Neural cell (in vitro differentiated cells): Measurements from ENCODE around the gene ETFA. TPM values are rescaled to one million over a fixed set of nuclear protein-coding genes. Genes with fewer than 3 reads are reported as not detected.

ENCODE experiments used
- H2AFZ ChIP-seq: fragments of 200-600, 300-800 bp; sonication (generic), shearing (Covaris generic); 2 replicates; pipeline ENCODE4 v1.6.0; 2014; ENCODE audit warnings: low read depth, mild to moderate bottlenecking, antibody characterized with exemption, low read length, moderate library complexity
- H3F3A ChIP-seq: fragments of 200-600 bp; shearing (Covaris generic); 2 replicates; pipeline ENCODE4 v1.6.1; 2016; ENCODE audit warnings: mild to moderate bottlenecking, moderate library complexity, mixed read lengths, antibody characterized with exemption, low read length; ENCODE audit not compliant: insufficient read depth, poor library complexity, severe bottlenecking
- H3K27ac ChIP-seq: fragments of 200-600, 300-800 bp; sonication (generic), shearing (Covaris generic); 2 replicates; pipeline ENCODE4 v1.5.1; 2014; ENCODE audit warnings: mild to moderate bottlenecking, low read length, moderate library complexity
- H3K27me3 ChIP-seq: fragments of 300-800, 200-600 bp; sonication (generic), shearing (Covaris generic); 2 replicates; pipeline ENCODE4 v1.6.0; 2014; ENCODE audit warnings: mild to moderate bottlenecking, low read depth, low read length, moderate library complexity; ENCODE audit not compliant: insufficient read depth
- H3K36me3 ChIP-seq: fragments of 300-800, 200-600 bp; sonication (generic), shearing (Covaris generic); 2 replicates; pipeline ENCODE4 v1.5.1; 2014; ENCODE audit warnings: mild to moderate bottlenecking, antibody characterized with exemption, low read length, moderate library complexity; ENCODE audit not compliant: insufficient read depth
- H3K4me2 ChIP-seq: fragments of 300-800, 200-600 bp; sonication (generic), shearing (Covaris generic); 2 replicates; pipeline ENCODE4 v1.6.0; 2014; ENCODE audit warnings: mild to moderate bottlenecking, low read length
- H3K4me3 ChIP-seq: fragments of 300-800, 200-600 bp; sonication (generic), shearing (Covaris generic); 2 replicates; pipeline ENCODE4 v1.5.1; 2014; ENCODE audit warnings: mild to moderate bottlenecking, low read length, moderate library complexity
- H3K79me2 ChIP-seq: fragments of 200-600 bp; shearing (Covaris generic); replicated peaks from 2 replicates; pipeline ENCODE4 v1.6.0; 2014; ENCODE audit warnings: mild to moderate bottlenecking, low read length, moderate library complexity; ENCODE audit not compliant: insufficient read depth
- H3K9ac ChIP-seq: fragments of 300-800, 200-600 bp; sonication (generic), shearing (Covaris generic); 2 replicates; pipeline ENCODE4 v1.6.1; 2016; ENCODE audit warnings: mild to moderate bottlenecking, low read length, mixed read lengths
- H3K9me2 ChIP-seq: fragments of 200-600 bp; shearing (Covaris generic); 2 replicates; pipeline ENCODE4 v1.6.1; 2016; ENCODE audit warnings: mild to moderate bottlenecking, low read length, mixed read lengths; ENCODE audit not compliant: insufficient read depth
- H3K9me3 ChIP-seq: fragments of 200-600, 300-800 bp; sonication (generic), shearing (Covaris generic); 2 replicates; pipeline ENCODE4 v1.6.1; 2016; ENCODE audit warnings: mild to moderate bottlenecking, mixed run types, low read length, moderate library complexity, mixed read lengths
- H4K20me1 ChIP-seq: fragments of 200-600 bp; shearing (Covaris generic); 2 replicates; pipeline ENCODE4 v1.6.1; 2016; ENCODE audit warnings: mild to moderate bottlenecking, mixed run types; ENCODE audit not compliant: insufficient read depth
- CTCF ChIP-seq: fragments of 450-650 bp; IDR thresholded peaks from 2 replicates; pipeline ENCODE4 v1.5.1; 2014; ENCODE audit warnings: antibody characterized with exemption, mild to moderate bottlenecking, moderate library complexity; ENCODE audit not compliant: poor library complexity, severe bottlenecking
- EP300 ChIP-seq: fragments of 450-650 bp; conservative IDR thresholded peaks from 2 replicates; pipeline ENCODE4 v1.6.1; 2014; ENCODE audit warnings: antibody characterized with exemption, mild to moderate bottlenecking, moderate library complexity; ENCODE audit not compliant: poor library complexity, severe bottlenecking
- EZH2 ChIP-seq: fragments of 200-600, 300-800 bp; shearing (Covaris generic), sonication (generic); IDR thresholded peaks from 2 replicates; pipeline ENCODE4 v1.6.1; 2014; ENCODE audit warnings: antibody characterized with exemption, low read length, borderline replicate concordance, mild to moderate bottlenecking; ENCODE audit not compliant: insufficient read depth, poor library complexity, severe bottlenecking
- MXI1 ChIP-seq: fragments of 450-650 bp; conservative IDR thresholded peaks from 2 replicates; pipeline ENCODE4 v1.6.1; 2014; ENCODE audit warnings: antibody characterized with exemption, mild to moderate bottlenecking; ENCODE audit not compliant: poor library complexity, severe bottlenecking
- POLR2AphosphoS5 ChIP-seq: IDR thresholded peaks from 2 replicates; pipeline ENCODE4 v1.6.1; 2012
- RAD21 ChIP-seq: fragments of 450-650 bp; conservative IDR thresholded peaks from 2 replicates; pipeline ENCODE4 v1.6.1; 2014; ENCODE audit warnings: antibody characterized with exemption, mild to moderate bottlenecking, moderate library complexity
- REST ChIP-seq: IDR thresholded peaks from 2 replicates; pipeline ENCODE4 v1.6.1; 2012; ENCODE audit warnings: borderline replicate concordance
- SMC3 ChIP-seq: fragments of 450-650 bp; conservative IDR thresholded peaks from 2 replicates; pipeline ENCODE4 v1.6.1; 2014; ENCODE audit warnings: antibody characterized with exemption, mild to moderate bottlenecking, moderate library complexity; ENCODE audit not compliant: poor library complexity
- TAF1 ChIP-seq: IDR thresholded peaks from 2 replicates; pipeline ENCODE4 v1.6.1; 2012; ENCODE audit warnings: low read depth
- polyA plus RNA-seq: library from polyadenylated mRNA; depleted of rRNA; stranded (reverse); fragments of >200 nt; gene quantifications from 2 replicates; pipeline ENCODE4 v1.2.3, GENCODE V29; 2014

Gene ETFA
- polyA plus RNA-seq, 1 donor from 2014 or later: 145 TPM

- no peak overlapping the region for H3K27ac ChIP-seq
- H3K27me3 ChIP-seq: peaks cover 8% of the 10 kb centered on the region
These were observed 124.1 kb downstream of the ETFA start for GRCh38 chr15:76187163-76187562.

GRCh38 chr15:76185716-76186115 lies 125.6 kb downstream of the ETFA start:
- no peak overlapping the region for H3K4me3 ChIP-seq
- H3K9me3 ChIP-seq: no peaks in the 10 kb centered on the region
- no peaks in the 10 kb centered on the region for H3K36me3 ChIP-seq
- no peaks in the 10 kb centered on the region for H3F3A ChIP-seq
- H3K27ac ChIP-seq: no peak overlapping the region
- no peaks in the 10 kb centered on the region for H4K20me1 ChIP-seq
- no peak overlapping the region for H3K9ac ChIP-seq
- H3K9me2 ChIP-seq: no peaks in the 10 kb centered on the region
- no peak overlapping the region for H3K4me2 ChIP-seq
- H2AFZ ChIP-seq: no peak overlapping the region
- H3K79me2 ChIP-seq: no peaks in the 10 kb centered on the region
- H3K27me3 ChIP-seq: peaks cover 8% of the 10 kb centered on the region
- TF ChIP-seq SMC3 (no peak), EZH2 (no peak), POLR2AphosphoS5 (no peak), TAF1 (no peak), EP300 (no peak), RAD21 (no peak), CTCF (no peak), MXI1 (no peak)

More at GRCh38 chr15:76187163-76187562, 124.1 kb downstream of the ETFA start:
- H3K36me3 ChIP-seq: no peaks in the 10 kb centered on the region
- no peaks in the 10 kb centered on the region for H3K9me3 ChIP-seq
- no peaks in the 10 kb centered on the region for H4K20me1 ChIP-seq
- no peak for TF ChIP-seq CTCF
- no peak for TF ChIP-seq TAF1
- no peak for TF ChIP-seq REST
- TF ChIP-seq SMC3: no peak
- no peak for TF ChIP-seq EZH2
- no peak for TF ChIP-seq POLR2AphosphoS5
- TF ChIP-seq EP300: no peak
- no peak for TF ChIP-seq RAD21
- no peak for TF ChIP-seq MXI1
- H3F3A ChIP-seq: no peaks in the 10 kb centered on the region
- no peaks in the 10 kb centered on the region for H3K9me2 ChIP-seq
- no peak overlapping the region for H3K4me2 ChIP-seq
- no peak overlapping the region for H2AFZ ChIP-seq
- H3K79me2 ChIP-seq: no peaks in the 10 kb centered on the region
- H3K4me3 ChIP-seq: no peak overlapping the region
- H3K9ac ChIP-seq: no peak overlapping the region
